HG03280 (cell line): ENCODE data around the gene SOCS4.

ENCODE experiments used
- ATAC-seq: cut with Tn5 transposase; IDR thresholded peaks from one replicate; pipeline ENCODE4 v1.9.1; 2021; ENCODE audit warnings: mild to moderate bottlenecking, moderate library complexity; ENCODE audit not compliant: unreplicated experiment

Gene SOCS4

DNA sequence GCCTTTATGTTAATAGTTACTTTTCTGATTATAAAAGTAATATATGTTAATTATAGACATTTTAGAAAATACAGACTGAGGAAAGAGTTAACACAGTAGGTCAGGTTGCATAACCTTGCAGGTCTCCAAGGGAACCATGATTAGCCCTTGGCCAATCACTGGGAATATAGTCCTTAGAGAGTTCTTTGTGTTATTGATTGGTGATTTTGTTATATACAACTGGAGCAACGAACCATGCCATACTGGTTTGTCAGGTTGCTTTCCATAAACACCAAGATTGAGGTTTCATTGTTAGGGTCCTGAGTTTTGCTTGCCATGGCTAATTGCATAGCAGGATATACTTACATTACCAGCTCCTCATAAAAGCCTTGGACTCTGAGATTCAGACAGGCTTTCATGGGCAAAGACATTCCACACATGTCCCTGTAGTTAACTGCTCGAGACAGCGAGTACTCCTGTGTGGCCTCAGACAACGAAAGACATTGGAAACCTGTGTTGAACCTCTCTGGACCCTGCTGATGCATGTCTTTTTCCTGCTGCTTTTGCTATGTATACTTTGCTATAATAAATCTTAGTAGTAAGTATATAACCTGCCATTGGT lies 58.1 kb downstream of the SOCS4 start:
- ATAC-seq: no peak

DNA sequence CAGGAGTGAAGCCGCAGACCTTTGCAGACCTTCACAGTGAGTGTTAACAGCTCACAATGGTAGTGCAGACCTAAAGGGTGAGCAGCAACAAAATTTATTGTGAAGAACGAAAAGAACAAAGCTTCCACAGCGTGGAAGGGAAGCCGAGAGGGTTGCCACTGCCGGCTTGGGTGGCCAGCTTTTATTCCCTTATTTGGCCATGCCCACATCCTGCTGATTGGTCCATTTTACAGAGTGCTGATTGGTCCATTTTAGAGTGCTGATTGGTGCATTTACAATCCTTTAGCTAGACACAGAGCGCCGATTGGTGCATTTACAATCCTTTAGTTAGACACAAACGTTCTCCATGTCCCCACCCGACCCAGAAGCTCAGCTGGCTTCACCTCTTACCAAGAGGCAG lies 59.9 kb downstream of the SOCS4 start:
- ATAC-seq: no peak

DNA sequence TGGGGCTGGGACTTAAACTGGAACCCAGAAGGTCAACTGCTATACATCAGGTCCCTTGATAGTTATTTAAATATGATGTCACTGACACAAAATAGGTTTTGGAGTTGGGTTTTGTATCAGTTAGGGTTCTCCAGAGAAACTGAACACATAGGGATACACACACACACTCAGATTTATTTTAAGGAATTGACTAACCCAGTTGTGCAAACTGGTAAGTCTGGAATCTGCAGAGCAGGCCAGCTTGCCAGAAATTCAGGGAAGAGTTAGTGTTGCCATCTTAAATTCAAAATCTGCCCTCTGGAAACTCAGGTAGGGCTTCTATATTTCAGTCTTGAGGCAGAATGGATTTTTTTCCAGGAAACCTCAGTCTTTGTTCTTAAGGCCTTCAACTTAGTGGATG lies 61.3 kb downstream of the SOCS4 start:
- no peak for ATAC-seq

DNA sequence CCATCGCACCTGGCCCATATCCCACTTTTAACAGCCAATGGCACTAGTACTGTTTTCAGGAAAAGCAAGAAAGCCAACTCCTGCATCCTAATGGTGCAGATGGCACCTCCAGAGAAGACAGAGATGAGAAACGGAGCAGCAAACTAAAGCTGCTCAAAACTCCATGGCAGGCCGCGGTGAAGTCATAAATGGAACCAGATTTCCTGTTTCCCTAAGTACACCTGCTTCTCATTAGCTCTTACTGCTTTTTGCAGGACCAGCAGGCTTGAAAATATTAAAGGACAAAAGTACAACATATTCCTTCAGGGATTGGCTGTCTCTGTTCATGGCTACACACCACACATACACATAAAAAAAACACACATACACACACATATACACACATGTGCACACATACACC lies 65.3 kb downstream of the SOCS4 start:
- ATAC-seq: no peak

DNA sequence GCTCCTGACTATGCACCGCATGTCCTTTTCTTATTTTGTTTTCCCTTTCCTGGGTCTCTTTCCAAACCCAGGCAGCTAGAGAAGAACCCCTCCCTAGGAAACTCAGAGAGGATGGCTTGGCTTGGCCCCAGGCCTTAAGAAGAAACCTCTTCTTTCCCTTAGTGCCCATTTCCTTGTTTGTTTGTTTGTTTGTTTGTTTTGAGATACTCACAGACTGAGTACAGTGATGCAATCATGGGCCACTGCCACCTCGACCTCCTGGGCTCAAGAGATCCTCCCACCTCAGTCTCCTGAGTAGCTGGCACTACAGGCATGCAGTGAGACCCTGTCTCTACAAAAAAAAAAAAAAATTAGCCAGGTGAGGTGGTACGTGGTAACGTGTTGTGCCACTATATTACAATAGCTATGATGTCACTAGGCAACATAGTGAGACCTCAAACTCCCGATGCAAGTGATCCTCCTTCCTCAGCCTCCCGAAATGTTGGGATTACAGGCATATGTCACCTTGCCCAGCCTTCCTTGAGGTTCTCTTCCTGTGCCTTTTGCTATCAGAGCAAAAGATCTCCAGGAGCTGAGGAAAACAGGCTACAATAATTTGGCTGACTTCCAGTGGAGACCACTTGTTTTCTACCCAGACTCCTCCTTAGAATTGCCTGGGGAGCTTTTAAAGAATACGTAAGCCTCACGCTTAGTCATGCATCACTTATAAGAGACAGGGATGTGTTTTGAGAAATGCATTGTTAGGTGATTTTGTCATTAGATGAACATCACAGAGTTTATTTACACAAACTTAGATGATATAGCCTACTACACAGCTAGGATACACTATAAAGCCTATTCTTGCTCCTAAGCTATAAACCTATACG lies 67.5 kb downstream of the SOCS4 start:
- ATAC-seq: no peak

DNA sequence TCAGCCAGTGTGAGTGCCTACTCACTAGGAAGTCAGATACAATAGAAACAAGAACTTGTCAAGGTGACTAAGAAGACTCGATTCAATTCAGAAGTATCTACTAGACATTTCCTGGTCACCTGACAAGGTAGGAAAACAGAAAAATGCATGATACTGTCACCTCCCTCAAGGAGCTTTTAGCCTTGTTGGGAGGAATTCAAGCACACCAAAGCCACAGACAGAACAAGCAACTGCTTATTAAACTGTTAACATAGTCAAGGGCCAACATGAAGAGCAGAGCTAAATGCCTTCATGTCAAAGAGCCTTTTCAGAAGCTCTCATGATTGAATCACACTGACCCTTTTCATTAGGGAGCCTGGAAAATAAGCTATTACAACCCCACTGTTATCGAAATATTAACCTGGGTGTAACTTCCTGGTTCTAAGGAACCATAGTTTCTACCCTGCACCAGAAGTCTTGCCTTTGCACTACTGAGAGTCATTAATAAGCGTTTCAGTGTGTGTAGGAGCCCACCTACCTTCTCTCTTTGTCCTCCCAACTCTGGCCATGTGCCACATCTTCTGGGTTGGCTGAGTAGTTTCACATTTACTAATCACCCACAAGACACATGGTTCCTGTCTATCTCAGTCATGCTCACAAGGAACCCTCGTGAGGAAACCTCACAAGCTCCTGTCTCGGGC lies 71.0 kb downstream of the SOCS4 start:
- peak; percentile 56 for ATAC-seq

DNA sequence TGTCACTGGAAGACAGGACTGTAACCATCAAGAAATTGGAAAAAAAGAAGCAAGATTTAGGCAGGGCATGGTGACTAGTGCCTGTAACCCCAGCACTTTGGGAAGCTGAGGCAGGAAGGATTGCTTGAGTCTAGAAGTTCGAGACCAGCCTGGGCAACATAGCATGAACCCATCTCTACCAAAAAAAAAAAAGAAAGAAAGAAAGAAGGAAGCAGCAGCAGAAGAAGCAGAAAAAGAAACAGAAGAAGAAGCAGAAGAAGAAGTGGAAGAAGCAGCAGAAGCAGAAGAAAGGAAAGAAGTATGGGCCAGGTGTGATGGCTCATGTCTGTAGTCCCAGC lies 71.5 kb downstream of the SOCS4 start:
- no peak for ATAC-seq
